Hippocampal formation (tissue), 2 donors: ENCODE data around the gene CRISP1.
A peak's percentile ranks its signal among the peaks of the same experiment; 100 is the strongest.
"Not testable (repeated sequence)": the region's sequence is repeated elsewhere in the genome, so short reads cannot be mapped to it uniquely, and the experiment has no call there.

ENCODE experiments used
- DNase-seq, 2 donors: peaks; one replicate each; lab custom pipeline; 2025; lab: John Stamatoyannopoulos, UW

CRISP1 gene, protein sequence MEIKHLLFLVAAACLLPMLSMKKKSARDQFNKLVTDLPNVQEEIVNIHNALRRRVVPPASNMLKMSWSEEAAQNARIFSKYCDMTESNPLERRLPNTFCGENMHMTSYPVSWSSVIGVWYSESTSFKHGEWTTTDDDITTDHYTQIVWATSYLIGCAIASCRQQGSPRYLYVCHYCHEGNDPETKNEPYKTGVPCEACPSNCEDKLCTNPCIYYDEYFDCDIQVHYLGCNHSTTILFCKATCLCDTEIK

DNA sequence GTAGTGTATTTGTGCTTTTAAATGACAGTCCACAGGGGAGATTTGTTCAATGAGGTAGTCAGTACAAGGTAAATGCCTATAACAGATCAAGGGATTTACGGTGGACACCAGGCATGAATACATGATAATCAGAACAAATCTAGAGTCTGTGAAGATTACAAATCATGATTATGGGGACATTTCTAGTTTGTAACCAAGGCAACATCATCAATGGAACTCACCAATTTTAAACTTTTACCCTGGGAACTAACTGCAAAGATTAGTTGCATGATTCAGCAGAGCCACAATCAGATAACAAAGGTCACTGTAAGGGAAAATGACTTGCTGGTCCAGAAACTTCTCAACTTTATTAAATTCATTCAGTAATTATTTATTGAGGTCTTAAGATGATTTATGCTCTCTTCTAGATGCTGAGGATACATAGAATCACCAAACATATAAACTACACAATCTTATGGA, at the start of gene CRISP1:
Gene CRISP1 (minus strand): TSS at position 51 of the 459 bp plus-strand sequence. CDS start 9,135 bp downstream, outside the sequence.
- no peak for DNase-seq

DNA sequence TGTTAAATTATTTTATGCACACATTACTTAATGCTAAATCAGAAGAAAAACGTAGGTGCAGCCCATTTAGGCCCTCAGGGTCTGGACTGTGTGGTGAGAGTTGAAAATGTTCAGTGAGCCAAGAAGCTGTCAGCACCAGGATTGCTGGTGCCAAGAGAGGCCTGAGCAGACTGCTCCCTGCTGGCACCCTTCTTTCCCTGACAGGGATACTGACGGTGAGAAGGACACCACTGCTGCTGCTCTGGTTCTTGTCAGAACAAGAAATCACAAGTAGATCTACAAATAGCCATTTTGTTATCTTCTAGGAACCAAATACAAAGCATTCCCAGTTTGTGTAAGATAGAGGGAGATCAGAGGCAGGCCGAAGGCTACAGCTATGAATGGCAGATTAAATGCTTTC, 48.7 kb upstream of the CRISP1 start:
- no peak for DNase-seq

DNA sequence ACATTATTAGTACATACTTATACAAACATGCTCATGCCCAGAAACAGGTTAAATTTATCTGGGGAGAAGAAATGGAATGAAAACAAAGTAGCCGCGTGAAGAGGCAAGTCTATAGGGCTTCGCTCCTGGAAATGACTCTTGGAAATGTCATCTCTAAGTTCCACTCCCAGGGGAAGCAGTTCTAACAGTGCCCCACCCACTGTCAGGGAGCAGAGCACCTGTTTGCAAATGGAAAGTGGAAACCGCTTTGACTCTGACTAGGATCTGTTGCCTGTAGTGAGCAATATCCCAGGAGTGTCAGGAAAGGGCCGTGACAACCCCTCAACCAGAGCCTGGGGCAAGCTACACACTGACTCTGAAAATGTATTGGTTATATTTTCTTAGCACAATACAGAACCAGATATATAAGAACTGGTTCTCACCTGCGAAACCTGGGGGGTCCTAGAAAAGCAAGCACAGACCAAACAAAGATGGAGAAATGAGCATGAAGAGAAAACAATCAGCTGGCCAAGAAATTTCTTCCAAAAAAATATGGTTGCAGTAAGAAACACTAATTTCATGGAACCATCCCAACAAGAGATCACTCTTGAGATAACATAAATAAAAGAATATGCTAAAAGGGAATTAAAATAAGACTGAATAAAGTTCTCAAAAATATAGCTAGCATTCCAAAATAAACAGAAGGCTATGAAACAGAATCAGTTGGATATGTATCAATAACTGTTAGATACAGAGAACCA, 47.5 kb upstream of the CRISP1 start:
- DNase-seq, result no peak

DNA sequence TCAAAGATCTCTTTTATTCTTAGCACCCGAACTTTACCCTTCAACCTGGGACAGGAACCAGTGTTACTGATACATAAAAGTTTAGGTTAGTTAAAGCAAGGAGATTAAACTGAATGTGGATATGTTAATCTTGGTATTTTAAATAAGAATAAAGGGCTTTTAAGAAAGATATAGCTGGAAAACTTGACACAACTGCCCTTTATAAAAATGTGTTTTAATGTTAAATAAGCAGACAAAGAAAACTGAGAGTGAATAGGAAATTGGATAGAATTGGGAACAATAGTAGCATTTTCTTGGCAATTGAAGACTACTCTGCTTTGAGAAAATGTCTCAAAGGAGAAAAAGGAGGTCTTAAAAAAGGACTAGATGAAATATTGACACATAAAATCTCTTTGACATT, 45.9 kb upstream of the CRISP1 start:
- DNase-seq, result no peak

DNA sequence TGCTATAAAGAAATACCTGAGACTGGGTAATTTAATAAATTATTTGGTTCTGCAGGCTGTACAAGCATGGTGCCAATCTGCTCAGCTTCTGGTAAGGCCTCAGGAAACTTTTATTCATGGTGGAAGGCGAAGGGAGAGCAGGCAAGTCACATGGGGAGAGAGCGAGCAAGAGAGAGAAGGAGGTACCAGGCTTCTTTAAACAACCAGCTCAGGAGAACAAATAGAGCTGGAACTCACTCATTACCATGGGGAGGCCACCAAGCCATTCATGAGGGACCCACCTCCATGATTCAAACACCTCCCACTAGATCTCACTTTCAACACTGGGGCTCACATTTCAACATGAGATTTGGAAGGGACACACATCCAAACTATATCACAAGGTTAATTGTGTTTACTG, 44.9 kb upstream of the CRISP1 start:
- no peak for DNase-seq

DNA sequence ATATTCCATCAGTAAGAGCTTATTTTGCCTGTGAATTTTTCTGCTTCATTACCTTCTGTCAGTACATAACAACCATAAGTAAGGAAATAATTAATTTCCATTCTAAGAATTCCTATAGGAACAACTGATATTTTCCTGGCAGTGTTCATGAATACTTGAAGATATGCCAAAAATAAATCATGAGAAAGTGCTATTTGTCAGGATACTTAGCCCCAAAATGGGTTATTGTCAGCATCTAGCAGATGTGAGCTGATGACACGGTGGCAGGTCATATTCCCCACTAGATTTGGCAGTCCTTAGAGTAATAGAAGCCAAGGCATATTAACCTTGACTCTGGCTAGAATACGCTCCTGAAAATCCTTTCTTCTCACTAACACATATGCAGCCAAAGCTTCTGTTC, 43.2 kb upstream of the CRISP1 start:
- no peak for DNase-seq

DNA sequence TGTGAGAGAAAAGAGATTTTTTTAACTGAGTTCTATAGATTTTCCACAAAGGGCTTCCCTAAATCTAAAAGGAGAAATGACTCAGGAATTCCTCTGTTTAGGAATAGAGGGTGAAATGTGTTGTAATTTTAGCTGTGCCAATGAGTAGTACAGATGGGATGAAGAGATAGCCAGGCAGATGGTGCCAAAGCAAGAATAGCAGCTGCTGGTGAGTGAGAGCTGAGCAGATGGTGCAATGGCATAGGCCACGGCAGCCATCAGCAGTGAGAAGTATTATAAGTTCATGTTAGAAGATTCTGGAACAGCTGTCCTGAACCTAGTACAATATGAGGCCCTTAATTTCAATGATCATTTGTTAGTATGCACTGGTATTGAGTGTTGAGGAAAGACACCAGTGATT, 40.2 kb upstream of the CRISP1 start:
- DNase-seq, result peak in 1 of 2 donors; percentile 48

DNA sequence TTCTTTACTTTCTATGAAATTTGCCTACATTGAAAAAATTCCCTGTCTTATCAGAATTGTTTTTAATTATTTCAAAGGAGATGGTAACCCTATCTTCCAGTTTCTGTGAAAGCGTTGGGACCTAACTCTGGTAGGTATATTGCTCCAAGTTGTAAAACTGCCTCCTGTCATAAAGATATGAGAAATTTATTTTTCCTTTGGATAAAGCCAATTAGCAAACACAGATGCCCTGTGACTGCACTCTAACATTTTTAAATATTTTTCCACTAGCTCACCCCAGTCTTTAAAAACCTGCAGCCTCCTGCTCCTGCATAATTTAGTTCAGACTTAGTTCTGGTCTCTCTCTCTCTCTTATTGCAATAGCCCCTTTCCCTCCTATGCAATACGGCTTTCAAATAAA, 39.0 kb upstream of the CRISP1 start:
- no peak for DNase-seq

DNA sequence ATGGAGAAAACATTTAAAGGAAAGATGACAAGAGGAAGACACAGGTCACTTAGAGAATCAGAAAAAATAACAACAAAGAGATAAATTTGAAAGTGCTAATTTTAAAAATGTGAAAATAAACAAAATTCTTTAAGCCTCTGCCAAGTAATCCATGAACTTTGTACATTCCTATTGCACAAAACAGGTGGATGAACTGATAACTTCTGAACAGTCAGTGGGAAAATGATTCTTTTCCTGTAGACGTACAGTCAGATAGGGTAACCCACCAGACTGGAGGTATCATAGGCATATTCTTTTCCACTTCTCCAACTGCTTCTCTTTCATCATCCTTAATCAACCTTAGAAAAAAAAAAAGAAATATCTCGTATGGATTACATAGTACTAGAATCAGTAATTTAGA, 36.5 kb upstream of the CRISP1 start:
- no peak for DNase-seq

DNA sequence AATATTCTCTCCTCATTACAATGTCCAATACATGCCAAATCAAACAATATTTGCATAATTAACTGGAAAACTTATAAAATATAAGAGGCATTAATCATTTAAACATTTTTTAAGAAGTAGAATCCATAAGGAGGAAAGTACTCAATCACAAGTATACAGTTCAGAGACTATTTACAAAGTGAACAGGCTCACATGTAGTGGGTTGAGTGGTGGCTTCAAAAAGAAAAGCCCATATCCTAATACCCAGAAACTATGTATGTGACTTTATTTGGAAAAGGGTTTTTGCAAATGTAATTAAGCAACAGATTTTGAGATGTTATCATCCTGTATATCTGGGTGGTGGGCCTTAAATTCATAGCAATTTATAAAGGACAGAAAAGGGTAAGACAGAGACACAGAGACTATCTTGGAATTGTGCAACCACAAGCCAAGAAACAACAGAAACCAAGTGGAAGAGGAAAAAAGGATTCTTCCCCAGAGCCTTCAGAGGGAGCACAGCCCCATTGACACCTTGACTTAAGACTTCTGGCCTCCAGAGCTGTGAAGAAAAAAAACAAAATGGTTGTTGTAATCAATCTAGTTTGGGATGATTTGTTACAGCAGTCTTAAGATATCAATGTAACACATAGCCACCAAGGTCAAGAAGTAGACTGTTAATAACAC, 32.7 kb upstream of the CRISP1 start:
- DNase-seq, result no peak

DNA sequence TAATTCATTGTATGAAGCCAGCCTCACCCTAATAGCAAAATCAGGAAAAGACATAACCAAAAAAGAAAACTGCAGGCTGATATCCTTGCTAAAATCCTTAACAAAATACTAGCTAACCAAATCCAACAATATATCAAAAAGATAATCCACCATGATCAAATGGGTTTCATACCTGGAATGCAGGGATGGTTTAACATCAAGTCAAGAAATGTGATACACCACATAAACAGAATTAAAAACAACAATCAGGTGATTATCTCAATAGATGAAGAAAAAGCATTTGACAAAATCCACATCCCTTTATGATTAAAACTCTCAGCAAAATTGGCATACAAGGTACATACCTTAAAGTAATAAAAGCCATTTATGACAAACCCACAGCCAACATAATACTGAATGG, 29.2 kb upstream of the CRISP1 start:
- not testable (repeated sequence) for DNase-seq

DNA sequence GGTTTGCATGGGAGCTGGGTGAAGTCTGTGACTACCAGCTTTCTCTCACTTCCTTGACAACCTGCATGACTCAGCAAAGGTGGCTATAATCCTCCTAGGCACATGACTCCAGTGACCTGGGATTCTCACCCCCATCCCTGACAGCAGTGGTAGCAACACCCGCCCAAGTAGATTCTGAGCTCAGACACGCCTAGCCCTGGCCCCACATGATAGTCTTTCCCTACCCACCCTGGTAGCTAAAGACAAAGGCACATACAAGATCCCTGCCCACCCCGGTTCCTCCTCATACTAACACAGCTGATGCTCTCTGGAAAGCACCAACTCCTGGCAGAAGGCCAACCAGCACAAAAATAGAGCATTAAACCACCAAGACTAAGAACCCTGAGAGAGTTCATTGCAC, 25.9 kb upstream of the CRISP1 start:
- DNase-seq, result no peak

DNA sequence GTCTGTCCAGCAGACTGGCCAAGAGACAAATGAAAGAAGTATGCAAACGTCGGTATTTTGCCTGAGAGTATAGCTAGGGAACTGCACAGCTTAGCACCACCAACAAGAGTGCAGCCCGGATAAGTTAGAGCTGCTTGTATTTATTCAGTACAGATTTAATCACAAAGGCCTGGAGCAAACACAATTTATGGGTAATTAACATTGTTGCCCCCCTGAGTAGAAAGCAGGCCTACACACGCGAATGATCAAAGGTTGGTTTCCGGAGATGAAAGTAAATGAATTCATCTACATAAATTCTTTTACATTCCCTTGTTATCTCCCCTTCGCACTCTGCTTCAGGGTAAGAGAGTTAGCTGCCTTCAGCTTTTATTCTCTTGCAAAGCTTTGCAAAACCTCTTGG, 24.7 kb upstream of the CRISP1 start:
- no peak for DNase-seq

DNA sequence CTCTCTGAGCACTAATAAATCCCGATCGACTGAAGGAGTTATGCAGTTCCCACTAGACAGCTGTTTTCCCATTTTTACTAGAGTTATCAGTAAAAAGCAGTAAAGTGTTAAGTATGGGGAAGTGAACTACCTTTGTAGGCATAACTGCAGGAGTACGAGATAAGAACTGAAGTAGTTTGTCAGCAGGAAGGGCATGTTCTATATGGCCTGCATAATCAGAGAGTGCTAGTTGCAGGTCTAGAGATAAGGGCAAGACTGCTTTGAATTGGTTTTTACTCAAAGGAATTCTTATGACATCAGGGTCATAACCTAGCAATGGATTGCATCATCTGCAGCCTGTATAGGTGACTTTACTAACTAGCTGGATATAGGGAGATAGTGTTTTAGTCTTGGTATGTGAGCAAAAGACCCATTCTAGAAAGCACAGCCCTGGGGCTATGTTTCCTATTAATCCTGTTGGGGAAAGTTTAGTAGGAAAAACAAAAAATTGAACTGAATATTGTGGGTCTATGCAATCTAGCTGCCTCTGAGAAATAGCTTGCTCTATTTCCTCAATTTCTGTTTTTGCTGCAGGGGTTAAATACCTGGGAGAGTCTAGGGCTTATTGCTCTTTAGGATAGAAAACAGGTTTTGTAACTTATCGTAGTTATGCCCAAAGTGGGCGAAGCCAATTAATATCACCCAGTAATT, 22.6 kb upstream of the CRISP1 start:
- DNase-seq, result no peak

DNA sequence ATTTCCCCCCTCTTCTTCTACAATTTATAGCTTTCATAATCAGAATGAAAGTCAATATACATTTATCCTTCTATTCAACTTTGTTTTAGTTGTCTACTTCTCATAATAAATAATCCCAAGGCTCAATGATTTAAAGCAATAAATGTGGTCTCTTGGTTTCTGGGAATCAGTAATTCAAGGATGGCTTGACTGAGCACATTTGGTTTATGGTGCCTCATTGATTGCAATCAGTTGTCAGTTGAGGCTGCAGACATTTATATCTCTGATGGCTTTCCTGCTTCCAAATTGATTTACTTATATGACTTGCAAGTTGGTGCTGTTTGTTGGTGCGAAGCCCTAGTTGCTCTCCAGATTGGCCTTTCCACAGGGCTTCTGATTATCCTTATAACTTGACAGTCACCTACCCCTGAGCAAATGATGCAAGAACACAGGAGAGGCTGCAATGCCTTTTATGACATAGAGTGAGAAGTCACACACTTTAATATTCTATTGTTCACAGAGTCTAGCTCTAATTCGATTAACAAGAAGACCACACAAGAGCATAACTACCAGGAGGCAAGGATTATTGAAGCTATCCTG, 2.7 kb upstream of the CRISP1 start:
- no peak for DNase-seq

DNA sequence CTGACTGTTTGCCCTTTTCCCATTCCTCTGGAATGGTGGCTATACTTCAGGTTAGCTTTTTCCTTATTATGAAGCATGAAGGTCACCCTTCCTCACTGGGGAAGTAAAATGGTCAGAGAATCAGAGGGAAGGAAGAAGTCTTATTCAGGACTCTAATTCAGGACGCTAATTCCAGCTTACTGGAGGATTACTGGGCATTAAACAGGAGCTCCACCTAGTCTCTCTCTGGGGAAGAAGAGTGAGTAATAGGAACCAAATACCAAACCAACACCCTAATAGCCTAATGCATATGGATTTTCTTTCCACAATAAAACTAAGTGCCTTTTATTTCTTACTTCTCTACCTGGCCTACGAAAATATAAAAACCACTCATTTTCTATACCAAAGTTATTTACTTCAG, 10.1 kb downstream of the CRISP1 start:
- DNase-seq, result no peak

DNA sequence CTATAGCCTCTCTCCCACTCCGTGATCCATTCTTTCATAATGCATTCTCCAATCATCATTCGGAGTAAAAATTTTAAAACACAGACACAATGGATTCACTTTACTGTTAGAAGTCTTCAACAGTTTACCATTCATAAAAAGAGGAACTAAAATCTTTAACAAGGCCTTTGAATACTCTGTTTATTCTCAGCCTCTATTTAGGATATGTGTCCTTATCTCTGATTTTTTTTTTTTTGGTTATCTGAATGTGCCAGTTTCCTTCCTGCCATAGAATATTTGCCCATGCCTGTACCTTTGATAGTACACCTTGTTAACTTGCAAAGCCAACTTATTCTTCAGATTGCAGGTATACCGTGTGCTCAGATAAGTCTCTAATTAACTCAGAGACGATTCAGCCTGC, 11.1 kb downstream of the CRISP1 start:
- DNase-seq, result no peak

DNA sequence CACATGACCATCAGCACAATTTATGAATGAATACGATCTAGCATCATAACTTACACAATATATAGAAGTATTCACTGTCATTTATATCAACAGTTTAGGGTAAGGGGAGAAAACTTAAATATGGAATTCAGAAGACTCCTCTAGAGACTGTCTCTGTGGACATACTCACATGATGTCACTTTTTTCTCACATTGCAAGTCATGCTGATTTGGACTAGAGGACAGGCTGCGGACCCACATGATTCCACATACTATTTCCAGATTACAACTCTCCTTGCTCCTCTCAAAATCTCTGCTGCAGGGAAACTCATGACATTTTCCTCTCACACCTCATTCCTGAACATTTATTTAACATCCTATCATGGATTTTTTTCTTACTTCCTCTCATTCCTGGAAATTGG, 13.4 kb downstream of the CRISP1 start:
- no peak for DNase-seq

DNA sequence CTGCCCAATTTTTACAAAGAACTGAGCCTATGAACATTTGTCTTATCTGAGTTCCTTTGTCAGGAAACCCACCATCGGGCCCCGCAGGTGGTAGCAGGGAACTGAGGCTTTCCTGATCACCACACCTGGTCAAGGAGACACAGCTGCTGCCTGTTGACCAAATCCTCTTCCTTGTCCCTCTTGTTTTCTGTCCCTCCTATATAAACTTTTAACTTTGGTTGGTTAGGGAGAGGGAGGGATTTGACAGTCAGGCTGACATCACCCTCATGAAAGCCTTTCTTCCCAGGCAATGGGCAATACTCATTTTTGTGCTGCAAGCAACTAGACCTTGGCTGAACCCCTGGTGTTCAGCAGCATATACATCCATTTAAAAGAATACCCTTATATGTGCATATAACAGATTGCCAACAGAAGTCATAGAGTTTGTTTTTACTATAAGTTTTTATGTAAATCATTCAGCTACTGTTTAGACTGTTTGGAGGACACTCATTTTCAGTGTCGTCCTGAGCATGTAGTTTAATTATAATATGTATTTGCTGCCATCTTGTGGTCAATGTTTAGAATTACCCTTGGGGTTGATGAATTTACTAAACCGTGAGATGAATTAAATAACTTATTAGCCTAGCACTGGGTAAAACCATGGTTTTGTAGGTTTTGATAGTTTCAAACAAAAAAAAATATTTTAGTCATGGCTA, 17.0 kb downstream of the CRISP1 start:
- DNase-seq, result peak in 1 of 2 donors; percentile 76

DNA sequence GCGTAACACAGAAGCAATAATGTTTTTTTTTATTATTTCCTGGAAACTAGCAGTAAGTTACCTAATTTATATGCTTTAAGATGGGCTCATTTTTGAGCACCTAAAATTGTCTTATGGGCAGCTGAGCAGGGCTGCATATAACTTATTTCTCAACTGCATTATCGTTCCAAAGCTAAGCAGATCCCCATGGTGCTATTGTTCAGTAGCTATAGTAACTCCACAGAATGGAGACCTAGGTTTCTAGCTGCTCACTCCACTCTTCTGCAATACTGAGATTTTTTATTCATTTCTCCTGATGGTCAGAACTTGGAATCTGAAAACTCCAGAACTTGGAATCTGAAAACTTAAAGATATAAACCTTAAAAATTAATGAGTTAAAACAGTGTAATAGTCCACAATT, 18.7 kb downstream of the CRISP1 start:
- DNase-seq, result no peak

DNA sequence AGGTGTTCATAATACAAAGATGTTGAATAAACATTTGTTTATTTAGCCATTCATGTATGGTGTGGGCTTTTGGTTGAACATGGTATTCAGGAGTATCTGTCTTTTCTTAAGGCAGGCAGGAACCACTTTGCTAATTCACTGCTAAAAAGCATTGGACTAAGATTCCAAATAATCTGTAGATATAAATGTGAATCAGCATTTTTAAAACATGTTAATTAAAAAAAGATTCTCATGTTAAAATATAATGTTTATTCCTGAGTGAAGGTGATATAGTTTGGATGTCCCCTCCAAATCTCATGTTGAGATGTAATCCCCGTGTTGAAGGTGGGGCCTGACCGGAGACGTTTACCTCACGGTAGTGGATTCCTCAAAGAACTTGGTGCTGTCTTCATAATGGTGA, 19.3 kb downstream of the CRISP1 start:
- DNase-seq, result no peak

DNA sequence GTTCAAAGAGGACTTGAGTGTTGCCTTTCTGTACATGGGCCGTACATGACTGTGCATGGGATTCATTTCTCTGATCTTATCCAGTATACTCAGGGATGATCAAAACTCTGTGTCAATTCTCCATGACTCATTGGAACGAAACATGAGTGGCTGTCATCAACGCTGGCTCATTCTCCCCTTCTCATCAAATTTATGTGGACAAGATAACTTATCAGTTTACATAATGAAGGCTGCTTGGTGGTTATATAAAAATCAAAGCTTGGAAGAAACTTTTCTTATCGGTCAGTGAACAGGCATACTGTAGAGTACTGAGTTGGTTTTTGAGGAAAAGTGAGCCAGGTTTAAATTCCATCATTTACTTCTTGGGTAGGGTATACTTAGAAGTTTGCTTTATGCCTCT, 24.9 kb downstream of the CRISP1 start:
- no peak for DNase-seq
